ENCODE data around the gene GPR45. TPM values are rescaled to one million over a fixed set of nuclear protein-coding genes. Genes with fewer than 3 reads are reported as not detected.

The GPR45 gene
- total and polyA plus RNA-seq, 2 experiments from 2014 or later = not detected

DNA sequence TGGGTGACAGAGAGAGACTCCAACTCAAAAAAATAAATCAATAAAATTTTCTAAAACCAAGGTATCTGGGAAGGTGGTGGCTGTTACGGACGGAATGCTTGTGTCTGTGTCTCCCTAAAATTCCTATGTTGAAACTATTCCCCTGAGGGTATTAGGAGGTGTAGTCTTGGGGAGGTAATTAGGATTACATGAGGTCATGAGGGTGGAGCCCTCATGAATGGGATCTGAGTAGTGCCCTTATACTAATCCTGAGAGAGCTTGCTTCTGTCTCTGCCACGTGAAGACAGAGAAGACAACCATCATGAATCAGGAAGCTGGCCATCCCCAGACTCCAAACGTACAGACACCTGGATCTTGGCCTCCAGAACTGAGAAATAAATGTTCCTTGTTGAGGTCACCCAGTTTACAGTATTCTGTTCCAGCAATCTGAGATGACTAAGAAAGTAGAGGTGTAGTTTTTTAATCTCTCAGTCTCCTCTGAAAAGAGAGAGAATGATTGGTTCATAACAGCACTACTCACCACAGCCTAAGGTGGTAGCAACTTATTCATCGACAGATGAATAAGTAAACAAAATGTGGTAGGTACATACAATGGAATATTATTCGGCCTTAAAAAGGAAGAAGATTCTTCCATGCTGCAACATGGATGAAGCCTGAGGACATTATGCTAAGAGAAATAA, 49.6 kb downstream of the GPR45 start:
- Histone ChIP-seq H3K4me2 (ENCODE audit: unreplicated experiment) (no peak overlapping the region), H3K79me2 (ENCODE audit: insufficient read depth) (no peaks in the 10 kb centered on the region), H3K9ac (no peak overlapping the region), H3K36me3 (ENCODE audit: low read depth) (peaks cover 9% of the 10 kb centered on the region; the same call in 1 of the 2 replicates), H3K4me3 (no peak overlapping the region), H3K9me3 (ENCODE audit: low read depth) (no peaks in the 10 kb centered on the region), H4K20me1 (ENCODE audit: insufficient read depth) (no peaks in the 10 kb centered on the region), H2AFZ (no peak overlapping the region), H3K27ac (no peak overlapping the region), H3K9me2 (ENCODE audit: insufficient read depth) (no peaks in the 10 kb centered on the region), H3K4me1 (ENCODE audit: insufficient read depth) (no peaks in the 10 kb centered on the region), H3K27me3 (replicated peaks; ENCODE audit: insufficient read depth) (no peaks in the 10 kb centered on the region), H3F3A (ENCODE audit: insufficient read depth) (no peaks in the 10 kb centered on the region)
- 89 to 92% methylated on average over 6 of the region's 6 CpGs for WGBS, 2 experiments (ENCODE audit: low coverage in 1 of 2, low lambda C conversion rate in 2 of 2, missing lambda C conversion rate in 2 of 2)
- no peak for DNase-seq
- TF ChIP-seq EZH2phosphoT487 (IDR thresholded peaks at IDR 0.05; ENCODE audit: insufficient read depth, low read depth) = no peak
- TF ChIP-seq EZH2 (IDR thresholded peaks at IDR 0.05; ENCODE audit: insufficient read depth, poor library complexity, severe bottlenecking) = no peak
- in situ Hi-C loops (cut with MboI) = loop anchor here (10.0 kb wide), 1 partner anchor 176 kb away; no protein-coding TSS in a partner anchor

DNA sequence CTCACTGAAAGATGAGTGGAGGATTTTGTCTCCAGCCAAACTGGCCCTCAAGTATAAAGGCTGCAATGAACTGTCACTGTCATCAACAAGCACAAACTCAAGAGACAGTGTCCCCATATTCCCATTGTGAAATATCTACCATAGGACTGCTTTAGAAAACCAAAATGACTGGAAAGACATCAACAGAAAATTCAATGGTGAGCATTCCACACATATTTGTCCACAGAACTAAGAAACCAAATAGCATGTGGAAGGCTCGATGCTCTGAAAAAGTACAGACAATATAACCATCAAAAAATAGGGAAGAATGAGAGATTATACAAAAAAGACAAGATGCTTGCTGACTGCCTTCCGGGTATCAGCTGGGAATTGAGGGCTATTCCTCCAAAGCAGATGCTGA, 50.4 kb downstream of the GPR45 start:
- Histone ChIP-seq H3K9ac (no peak overlapping the region), H3K4me2 (ENCODE audit: unreplicated experiment) (no peak overlapping the region), H3K36me3 (ENCODE audit: low read depth) (peaks cover 9% of the 10 kb centered on the region; the same call in 1 of the 2 replicates), H3K4me1 (ENCODE audit: insufficient read depth) (no peaks in the 10 kb centered on the region), H4K20me1 (ENCODE audit: insufficient read depth) (no peaks in the 10 kb centered on the region), H3K27ac (no peak overlapping the region), H3K9me2 (ENCODE audit: insufficient read depth) (no peaks in the 10 kb centered on the region), H3K4me3 (no peak overlapping the region), H2AFZ (no peak overlapping the region), H3K79me2 (ENCODE audit: insufficient read depth) (no peaks in the 10 kb centered on the region), H3K9me3 (ENCODE audit: low read depth) (no peaks in the 10 kb centered on the region), H3F3A (ENCODE audit: insufficient read depth) (no peaks in the 10 kb centered on the region), H3K27me3 (replicated peaks; ENCODE audit: insufficient read depth) (no peaks in the 10 kb centered on the region)
- in situ Hi-C loops (cut with MboI) = loop anchor here (10.0 kb wide), 1 partner anchor 177 kb away; no protein-coding TSS in a partner anchor
- DNase-seq = no peak
- WGBS, 2 experiments (ENCODE audit: low coverage in 1 of 2, low lambda C conversion rate in 2 of 2, missing lambda C conversion rate in 2 of 2) = 97 to 98% methylated on average over 2 of the region's 2 CpGs
- no peak for TF ChIP-seq EZH2phosphoT487 (IDR thresholded peaks at IDR 0.05; ENCODE audit: insufficient read depth, low read depth)

Other genes starting within 250 kb of the GPR45 start
- gene MRPS9, start 203.7 kb upstream of the GPR45 start, total RNA-seq (2014; rRNA removed; shearing (Covaris generic)) = 12.8 and 13.0 TPM in 2 replicates
- gene MRPS9, start 203.7 kb upstream of the GPR45 start, polyA plus RNA-seq (2016; fragmentation: Nextera tagmentation; extraction: Ambion mirVana) = 22.2 and 22.5 TPM in 2 replicates
- gene TGFBRAP1, start 88.0 kb downstream of the GPR45 start, total RNA-seq (2014; rRNA removed; shearing (Covaris generic)) = 9.0 and 11.3 TPM in 2 replicates
- gene TGFBRAP1, start 88.0 kb downstream of the GPR45 start, polyA plus RNA-seq (2016; fragmentation: Nextera tagmentation; extraction: Ambion mirVana) = 8.3 and 8.5 TPM in 2 replicates
- gene C2orf49, start 95.8 kb downstream of the GPR45 start, total RNA-seq (2014; rRNA removed; shearing (Covaris generic)) = 9.0 and 17.6 TPM in 2 replicates
- 11.4 and 13.6 TPM in 2 replicates for gene C2orf49, start 95.8 kb downstream of the GPR45 start, polyA plus RNA-seq (2016; fragmentation: Nextera tagmentation; extraction: Ambion mirVana)
- gene FHL2, start 157.3 kb downstream of the GPR45 start, total RNA-seq (2014; rRNA removed; shearing (Covaris generic)) = 383 and 404 TPM in 2 replicates
- gene FHL2, start 157.3 kb downstream of the GPR45 start, polyA plus RNA-seq (2016; fragmentation: Nextera tagmentation; extraction: Ambion mirVana) = 598 and 610 TPM in 2 replicates